NB4 (cell line): ENCODE measurements around the gene HARBI1.

Source experiments
- MYC ChIP-seq: IDR thresholded peaks from 2 replicates; pipeline ENCODE4 v1.6.1; 2011; ENCODE audit warnings: low read depth, low read length
- POLR2A ChIP-seq: IDR thresholded peaks from 2 replicates; pipeline ENCODE4 v1.6.1; 2011; ENCODE audit warnings: mild to moderate bottlenecking; ENCODE audit not compliant: insufficient read length; ENCODE audit errors: extremely low read depth
- TF ChIP-seq, protein P1 (sequence below): IDR thresholded peaks from one replicate; pipeline ENCODE4 v1.5.1; 2012; ENCODE audit warnings: low read depth, low read length
- TF ChIP-seq, protein P2 (sequence below): IDR thresholded peaks from 2 replicates; pipeline ENCODE4 v1.6.1; 2011; ENCODE audit warnings: low read depth, low read length

DNA sequence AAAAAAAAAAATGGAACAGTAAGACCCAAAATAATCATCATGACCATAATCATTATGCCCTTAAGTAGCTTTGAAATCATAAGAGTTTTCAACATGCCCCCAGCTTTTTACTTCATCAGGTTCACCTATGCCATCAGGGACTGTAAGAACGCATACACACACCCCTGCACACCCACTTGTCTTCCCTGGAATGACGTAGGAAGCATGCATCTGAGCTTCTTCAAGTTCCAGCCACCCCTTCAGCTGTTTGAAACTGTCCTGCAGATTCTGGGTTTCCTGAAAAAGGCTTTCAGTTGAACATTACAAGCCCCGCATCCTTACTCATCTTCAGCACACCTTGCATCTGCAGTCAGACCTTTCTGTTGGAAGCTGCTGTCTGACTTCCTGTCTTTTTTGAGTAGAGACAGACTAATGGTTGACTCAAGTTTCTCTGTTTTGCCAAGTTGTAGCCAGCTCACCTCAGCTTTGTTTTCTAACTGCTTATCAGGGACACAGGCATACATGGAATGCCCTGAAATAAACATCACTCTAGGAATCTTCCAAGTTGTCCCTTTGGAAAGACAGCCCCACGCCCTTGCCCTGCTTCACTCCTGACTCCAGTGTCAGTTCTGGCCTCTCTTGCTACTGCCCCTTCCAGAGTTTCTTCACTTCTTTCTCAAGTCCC is 46.4 kb upstream of the HARBI1 start:
- TF ChIP-seq, protein P1, sequence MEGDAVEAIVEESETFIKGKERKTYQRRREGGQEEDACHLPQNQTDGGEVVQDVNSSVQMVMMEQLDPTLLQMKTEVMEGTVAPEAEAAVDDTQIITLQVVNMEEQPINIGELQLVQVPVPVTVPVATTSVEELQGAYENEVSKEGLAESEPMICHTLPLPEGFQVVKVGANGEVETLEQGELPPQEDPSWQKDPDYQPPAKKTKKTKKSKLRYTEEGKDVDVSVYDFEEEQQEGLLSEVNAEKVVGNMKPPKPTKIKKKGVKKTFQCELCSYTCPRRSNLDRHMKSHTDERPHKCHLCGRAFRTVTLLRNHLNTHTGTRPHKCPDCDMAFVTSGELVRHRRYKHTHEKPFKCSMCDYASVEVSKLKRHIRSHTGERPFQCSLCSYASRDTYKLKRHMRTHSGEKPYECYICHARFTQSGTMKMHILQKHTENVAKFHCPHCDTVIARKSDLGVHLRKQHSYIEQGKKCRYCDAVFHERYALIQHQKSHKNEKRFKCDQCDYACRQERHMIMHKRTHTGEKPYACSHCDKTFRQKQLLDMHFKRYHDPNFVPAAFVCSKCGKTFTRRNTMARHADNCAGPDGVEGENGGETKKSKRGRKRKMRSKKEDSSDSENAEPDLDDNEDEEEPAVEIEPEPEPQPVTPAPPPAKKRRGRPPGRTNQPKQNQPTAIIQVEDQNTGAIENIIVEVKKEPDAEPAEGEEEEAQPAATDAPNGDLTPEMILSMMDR, result no peak
- no peak for TF ChIP-seq MYC
- no peak for TF ChIP-seq POLR2A
- TF ChIP-seq, protein P2, sequence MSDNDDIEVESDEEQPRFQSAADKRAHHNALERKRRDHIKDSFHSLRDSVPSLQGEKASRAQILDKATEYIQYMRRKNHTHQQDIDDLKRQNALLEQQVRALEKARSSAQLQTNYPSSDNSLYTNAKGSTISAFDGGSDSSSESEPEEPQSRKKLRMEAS, result no peak
